ENCODE measurements around the gene ARSI.

Gene ARSI

GRCh38 chr5:150298701-150299451 lies 3.8 kb downstream of the ARSI start:
- H3K79me2 ChIP-seq (ENCODE audit: insufficient read depth, low read depth), result no peaks in the 10 kb centered on the region
- no peaks in the 10 kb centered on the region for H3K27me3 ChIP-seq (ENCODE audit: insufficient read depth, low read depth)
- no peak for TF ChIP-seq CTCF (conservative IDR thresholded peaks at IDR 0.05; ENCODE audit: low read depth, low read length)
- H3K9ac ChIP-seq, result no peak overlapping the region
- H3K4me2 ChIP-seq, result no peak overlapping the region
- H2AFZ ChIP-seq (ENCODE audit: low read depth), result no peak overlapping the region
- no peaks in the 10 kb centered on the region for H3K36me3 ChIP-seq (ENCODE audit: insufficient read depth)
- H3K27ac ChIP-seq, result no peak overlapping the region
- peaks cover 12% of the 10 kb centered on the region for H3K4me1 ChIP-seq (ENCODE audit: low read depth, poor library complexity, severe bottlenecking)
- no peaks in the 10 kb centered on the region for H4K20me1 ChIP-seq (ENCODE audit: insufficient read depth)
- no peak overlapping the region for H3K4me3 ChIP-seq (IDR thresholded peaks at IDR 0.05; ENCODE audit: insufficient read depth, low read depth, low read length)

- H3K4me1 ChIP-seq (ENCODE audit: low read depth, poor library complexity, severe bottlenecking), result peaks cover 12% of the 10 kb centered on the region
- H3K9ac ChIP-seq, result no peak overlapping the region
- H4K20me1 ChIP-seq (ENCODE audit: insufficient read depth), result no peaks in the 10 kb centered on the region
- H3K27me3 ChIP-seq (ENCODE audit: insufficient read depth, low read depth), result no peaks in the 10 kb centered on the region
- H3K4me3 ChIP-seq (IDR thresholded peaks at IDR 0.05; ENCODE audit: insufficient read depth, low read depth, low read length), result no peak overlapping the region
- H3K36me3 ChIP-seq (ENCODE audit: insufficient read depth), result no peaks in the 10 kb centered on the region
- H3K27ac ChIP-seq, result no peak overlapping the region
- no peak overlapping the region for H3K4me2 ChIP-seq
- no peak overlapping the region for H2AFZ ChIP-seq (ENCODE audit: low read depth)
- no peak for TF ChIP-seq CTCF (conservative IDR thresholded peaks at IDR 0.05; ENCODE audit: low read depth, low read length)
- H3K79me2 ChIP-seq (ENCODE audit: insufficient read depth, low read depth), result no peaks in the 10 kb centered on the region
Measured at GRCh38 chr5:150297934-150298595, 4.6 kb downstream of the ARSI start.

- Histone ChIP-seq H3K4me1 (ENCODE audit: low read depth, poor library complexity, severe bottlenecking) (peaks cover 12% of the 10 kb centered on the region), H3K79me2 (ENCODE audit: insufficient read depth, low read depth) (no peaks in the 10 kb centered on the region), H4K20me1 (ENCODE audit: insufficient read depth) (no peaks in the 10 kb centered on the region), H3K27me3 (ENCODE audit: insufficient read depth, low read depth) (no peaks in the 10 kb centered on the region), H3K27ac (no peak overlapping the region), H2AFZ (ENCODE audit: low read depth) (no peak overlapping the region), H3K9ac (no peak overlapping the region), H3K36me3 (ENCODE audit: insufficient read depth) (no peaks in the 10 kb centered on the region), H3K4me3 (IDR thresholded peaks at IDR 0.05; ENCODE audit: insufficient read depth, low read depth, low read length) (no peak overlapping the region), H3K4me2 (no peak overlapping the region)
- TF ChIP-seq CTCF (conservative IDR thresholded peaks at IDR 0.05; ENCODE audit: low read depth, low read length), result no peak
Measured at GRCh38 chr5:150297236-150297890, 5.3 kb downstream of the ARSI start.

- Histone ChIP-seq H4K20me1 (ENCODE audit: insufficient read depth) (no peaks in the 10 kb centered on the region), H3K9ac (no peak overlapping the region), H3K79me2 (ENCODE audit: insufficient read depth, low read depth) (no peaks in the 10 kb centered on the region), H3K4me2 (no peak overlapping the region), H3K36me3 (ENCODE audit: insufficient read depth) (no peaks in the 10 kb centered on the region), H3K4me3 (IDR thresholded peaks at IDR 0.05; ENCODE audit: insufficient read depth, low read depth, low read length) (no peak overlapping the region), H3K27ac (no peak overlapping the region), H3K4me1 (ENCODE audit: low read depth, poor library complexity, severe bottlenecking) (peaks cover 12% of the 10 kb centered on the region), H3K27me3 (ENCODE audit: insufficient read depth, low read depth) (no peaks in the 10 kb centered on the region), H2AFZ (ENCODE audit: low read depth) (no peak overlapping the region)
- no peak for TF ChIP-seq CTCF (conservative IDR thresholded peaks at IDR 0.05; ENCODE audit: low read depth, low read length)
Measured at GRCh38 chr5:150296496-150296895, 6.2 kb downstream of the ARSI start.

Measured in KMS-11 (cell line).